Mammary microvascular endothelial cell (primary cell): ENCODE data around the gene SLC45A2. TPM values are rescaled to one million over a fixed set of nuclear protein-coding genes. Genes with fewer than 3 reads are reported as not detected.

ENCODE experiments used
- total RNA-seq: library from RNA; depleted of rRNA; stranded (reverse); fragments of >200 nt; gene quantifications from 2 replicates; pipeline ENCODE4 v1.2.3, GENCODE V29; 2015

The SLC45A2 gene, protein sequence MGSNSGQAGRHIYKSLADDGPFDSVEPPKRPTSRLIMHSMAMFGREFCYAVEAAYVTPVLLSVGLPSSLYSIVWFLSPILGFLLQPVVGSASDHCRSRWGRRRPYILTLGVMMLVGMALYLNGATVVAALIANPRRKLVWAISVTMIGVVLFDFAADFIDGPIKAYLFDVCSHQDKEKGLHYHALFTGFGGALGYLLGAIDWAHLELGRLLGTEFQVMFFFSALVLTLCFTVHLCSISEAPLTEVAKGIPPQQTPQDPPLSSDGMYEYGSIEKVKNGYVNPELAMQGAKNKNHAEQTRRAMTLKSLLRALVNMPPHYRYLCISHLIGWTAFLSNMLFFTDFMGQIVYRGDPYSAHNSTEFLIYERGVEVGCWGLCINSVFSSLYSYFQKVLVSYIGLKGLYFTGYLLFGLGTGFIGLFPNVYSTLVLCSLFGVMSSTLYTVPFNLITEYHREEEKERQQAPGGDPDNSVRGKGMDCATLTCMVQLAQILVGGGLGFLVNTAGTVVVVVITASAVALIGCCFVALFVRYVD
- total RNA-seq: not detected in 2 replicates

DNA sequence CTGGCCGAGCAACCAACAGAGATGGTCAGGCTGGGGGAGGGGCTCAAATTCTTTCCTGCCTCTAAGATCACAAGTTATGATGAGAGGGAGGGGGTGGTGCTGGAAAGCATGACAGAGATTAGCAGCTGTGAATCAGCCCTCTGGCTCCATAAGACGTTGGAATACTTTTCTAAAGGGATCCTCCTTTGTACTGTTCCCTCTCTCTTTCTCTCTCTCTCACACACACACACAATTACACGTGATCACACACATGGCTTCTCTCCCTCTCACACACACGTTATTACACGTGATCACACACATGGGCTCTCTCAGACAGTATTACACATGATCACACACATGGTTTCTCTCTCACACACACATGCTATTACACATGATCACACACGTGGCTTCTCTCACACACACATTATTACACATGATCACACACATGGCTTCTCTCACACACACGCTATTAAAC is at the start of gene SLC45A2:
Gene SLC45A2, minus strand, starts transcription at position 23 of the 454 bp plus-strand sequence. CDS start 110 bp downstream, outside the sequence.

DNA sequence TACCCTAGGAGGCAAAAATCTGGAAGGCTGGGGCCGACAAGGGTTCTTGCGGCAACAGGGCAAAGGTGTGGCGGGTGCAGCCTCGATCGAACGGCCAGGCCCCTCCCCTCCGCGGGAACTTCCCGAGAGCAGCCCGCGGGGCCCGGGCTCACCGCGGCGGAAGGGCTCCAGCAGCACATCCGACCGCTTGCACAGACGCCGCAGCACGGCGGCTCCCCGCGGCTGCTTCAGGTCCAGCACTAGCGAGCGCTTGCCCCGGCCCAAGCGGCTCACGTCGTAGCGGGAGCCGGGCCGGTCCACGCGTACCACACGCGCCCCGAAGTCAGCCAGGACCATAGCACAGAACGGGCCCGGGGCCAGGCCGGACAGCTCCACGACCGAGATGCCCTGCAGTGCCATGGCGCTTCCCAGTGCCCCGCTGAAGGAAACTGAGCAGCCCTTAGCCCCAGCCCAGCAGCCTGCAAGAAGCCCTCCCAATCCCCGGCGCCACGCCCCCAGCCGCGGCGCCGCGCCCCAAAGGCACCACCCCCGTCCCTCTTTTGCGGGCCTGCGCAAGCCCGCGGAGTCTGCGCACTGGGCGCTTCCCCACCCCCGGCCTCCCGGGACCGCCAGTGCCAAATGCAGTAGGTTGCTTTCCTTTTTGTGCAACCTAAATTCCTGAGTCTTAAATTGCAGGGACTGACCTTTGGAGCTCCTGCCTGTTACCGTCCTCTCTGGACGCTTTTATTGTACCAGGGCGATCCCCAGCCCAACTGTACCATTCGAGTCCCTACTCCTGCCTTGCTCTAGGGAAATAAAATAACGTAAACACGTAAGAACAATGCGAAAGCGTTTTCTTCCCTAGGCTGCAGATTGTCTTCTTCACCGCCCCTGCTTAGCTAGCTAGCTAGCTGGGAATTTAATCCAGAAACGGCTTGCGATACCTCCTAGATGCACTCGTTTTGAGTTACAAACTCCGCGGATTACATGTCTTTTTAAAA is 23.4 kb upstream of the SLC45A2 start, which contains the start of gene AMACR:
Gene AMACR, minus strand, starts transcription at position 430 of the 980 bp plus-strand sequence. Its CDS starts 31 bp downstream, at position 399.

DNA sequence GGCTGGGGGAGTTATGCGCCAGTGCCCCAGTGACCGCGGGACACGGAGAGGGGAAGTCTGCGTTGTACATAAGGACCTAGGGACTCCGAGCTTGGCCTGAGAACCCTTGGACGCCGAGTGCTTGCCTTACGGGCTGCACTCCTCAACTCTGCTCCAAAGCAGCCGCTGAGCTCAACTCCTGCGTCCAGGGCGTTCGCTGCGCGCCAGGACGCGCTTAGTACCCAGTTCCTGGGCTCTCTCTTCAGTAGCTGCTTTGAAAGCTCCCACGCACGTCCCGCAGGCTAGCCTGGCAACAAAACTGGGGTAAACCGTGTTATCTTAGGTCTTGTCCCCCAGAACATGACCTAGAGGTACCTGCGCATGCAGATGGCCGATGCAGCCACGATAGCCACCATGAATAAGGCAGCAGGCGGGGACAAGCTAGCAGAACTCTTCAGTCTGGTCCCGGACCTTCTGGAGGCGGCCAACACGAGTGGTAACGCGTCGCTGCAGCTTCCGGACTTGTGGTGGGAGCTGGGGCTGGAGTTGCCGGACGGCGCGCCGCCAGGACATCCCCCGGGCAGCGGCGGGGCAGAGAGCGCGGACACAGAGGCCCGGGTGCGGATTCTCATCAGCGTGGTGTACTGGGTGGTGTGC is 48.0 kb downstream of the SLC45A2 start, which contains the start of gene RXFP3:
Gene RXFP3, plus strand, starts transcription at position 6 of the 636 bp plus-strand sequence. Its CDS starts 355 bp downstream, at position 361.

Other genes with a start within 250 kb of the SLC45A2 start
- gene ADAMTS12, start 92.7 kb downstream of the SLC45A2 start, total RNA-seq: 0.10 TPM in 1 of 2 replicates, not detected in the other
- gene RXFP3, start 48.3 kb downstream of the SLC45A2 start, total RNA-seq: not detected in 2 replicates
- gene AMACR, start 23.4 kb upstream of the SLC45A2 start, total RNA-seq: 8.0 and 8.9 TPM in 2 replicates
- gene C1QTNF3, start 58.5 kb upstream of the SLC45A2 start, total RNA-seq: 0.54 TPM in 1 of 2 replicates, not detected in the other